Measurements from ENCODE around the gene LGMN. TPM values are rescaled to one million over a fixed set of nuclear protein-coding genes. Genes with fewer than 3 reads are reported as not detected.

LGMN gene
- polyA plus RNA-seq, 1 of the 3 experiments (the other 2 are of a cell fraction), result 76.3 TPM

DNA sequence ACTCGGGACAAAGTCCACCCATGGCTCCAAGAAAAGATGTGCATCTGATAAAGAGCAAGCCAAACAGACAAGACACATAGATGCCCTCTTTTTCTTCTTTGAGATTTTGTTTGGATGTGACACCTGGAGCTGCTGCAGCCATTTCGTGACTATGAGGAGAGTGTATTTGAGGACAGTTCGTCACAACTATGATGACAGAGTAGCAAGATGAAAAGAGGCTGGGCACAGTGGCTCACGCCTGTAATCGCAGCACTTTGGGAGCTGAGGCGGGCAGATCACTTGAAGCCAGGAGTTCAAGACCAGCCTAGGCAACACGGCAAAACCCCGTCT, 21.5 kb downstream of the LGMN start:
- H2AFZ ChIP-seq (ENCODE audit: low read depth), result no peak overlapping the region
- no peaks in the 10 kb centered on the region for H3K27me3 ChIP-seq (ENCODE audit: insufficient read depth)
- peaks cover 8% of the 10 kb centered on the region for H3F3A ChIP-seq (replicated peaks; ENCODE audit: insufficient read depth)
- H3K4me2 ChIP-seq, result no peak overlapping the region
- H3K4me1 ChIP-seq (ENCODE audit: control insufficient read depth in 1 of 2, insufficient read depth in 2 of 2, low read depth in 1 of 2, low read length in 1 of 2), result no peaks in the 10 kb centered on the region
- CTCF ChIA-PET, result no interaction called here
- no peaks in the 10 kb centered on the region for H3K9me2 ChIP-seq
- H3K27ac ChIP-seq (ENCODE audit: low read depth in 2 of 2, low read length in 1 of 2), result no peak overlapping the region
- TF ChIP-seq ELF1 (IDR thresholded peaks at IDR 0.05) (no peak), REST (IDR thresholded peaks at IDR 0.05; ENCODE audit: low read depth, low read length) (no peak), SMC3 (IDR thresholded peaks at IDR 0.05; ENCODE audit: low read depth, low read length) (no peak), JUND (IDR thresholded peaks at IDR 0.05) (no peak), USF1 (IDR thresholded peaks at IDR 0.05; ENCODE audit: borderline replicate concordance, low read depth) (no peak), EZH2phosphoT487 (IDR thresholded peaks at IDR 0.05; ENCODE audit: borderline replicate concordance, low read depth) (no peak), YY1 (IDR thresholded peaks at IDR 0.05; ENCODE audit: low read depth) (no peak), MEF2A (IDR thresholded peaks at IDR 0.05; ENCODE audit: borderline replicate concordance, low read depth) (no peak), SIN3A (IDR thresholded peaks at IDR 0.05; ENCODE audit: borderline replicate concordance, low read depth, low read length) (no peak), TEAD4 (IDR thresholded peaks at IDR 0.05; ENCODE audit: borderline replicate concordance, insufficient read depth) (no peak), NRF1 (IDR thresholded peaks at IDR 0.05; ENCODE audit: low read depth, low read length) (no peak), PBX3 (IDR thresholded peaks at IDR 0.05) (no peak), POLR2AphosphoS5 (IDR thresholded peaks at IDR 0.05; ENCODE audit: low read depth, low read length) (no peak), ZBTB33 (IDR thresholded peaks at IDR 0.05; ENCODE audit: borderline replicate concordance, low read depth) (no peak), FOXJ3 (CRISPR knock-in tag; IDR thresholded peaks at IDR 0.05) (no peak), CHD2 (IDR thresholded peaks at IDR 0.05; ENCODE audit: low read length, partially characterized antibody) (no peak), FOXM1 (IDR thresholded peaks at IDR 0.05; ENCODE audit: low read depth) (no peak), TAF1 (IDR thresholded peaks at IDR 0.05; ENCODE audit: borderline replicate concordance, low read depth, low read length) (no peak)
- TF ChIP-seq, protein P1, sequence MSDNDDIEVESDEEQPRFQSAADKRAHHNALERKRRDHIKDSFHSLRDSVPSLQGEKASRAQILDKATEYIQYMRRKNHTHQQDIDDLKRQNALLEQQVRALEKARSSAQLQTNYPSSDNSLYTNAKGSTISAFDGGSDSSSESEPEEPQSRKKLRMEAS (IDR thresholded peaks at IDR 0.05; ENCODE audit: low read depth), result no peak
- no peaks in the 10 kb centered on the region for H4K20me1 ChIP-seq (ENCODE audit: insufficient read depth)
- H3K9ac ChIP-seq, result no peak overlapping the region
- no peak overlapping the region for H3K4me3 ChIP-seq (ENCODE audit: low read depth in 2 of 2, low read length in 1 of 2)
- H3K9me3 ChIP-seq, result no peaks in the 10 kb centered on the region
- DNase-seq, result no peak
- no peaks in the 10 kb centered on the region for H3K79me2 ChIP-seq (ENCODE audit: insufficient read depth)
- 96% methylated on average over 8 of the region's 8 CpGs for WGBS (ENCODE audit: low lambda C conversion rate)
- peaks cover 3 to 10% of the 10 kb centered on the region in 2 experiments for H3K36me3 ChIP-seq (replicated peaks in 1 of 2; ENCODE audit: control insufficient read depth in 1 of 2, insufficient read depth in 2 of 2, low read length in 1 of 2)
- POLR2A ChIA-PET, result no interaction called here
